Measurements from ENCODE around the gene PRKN.

DNA sequence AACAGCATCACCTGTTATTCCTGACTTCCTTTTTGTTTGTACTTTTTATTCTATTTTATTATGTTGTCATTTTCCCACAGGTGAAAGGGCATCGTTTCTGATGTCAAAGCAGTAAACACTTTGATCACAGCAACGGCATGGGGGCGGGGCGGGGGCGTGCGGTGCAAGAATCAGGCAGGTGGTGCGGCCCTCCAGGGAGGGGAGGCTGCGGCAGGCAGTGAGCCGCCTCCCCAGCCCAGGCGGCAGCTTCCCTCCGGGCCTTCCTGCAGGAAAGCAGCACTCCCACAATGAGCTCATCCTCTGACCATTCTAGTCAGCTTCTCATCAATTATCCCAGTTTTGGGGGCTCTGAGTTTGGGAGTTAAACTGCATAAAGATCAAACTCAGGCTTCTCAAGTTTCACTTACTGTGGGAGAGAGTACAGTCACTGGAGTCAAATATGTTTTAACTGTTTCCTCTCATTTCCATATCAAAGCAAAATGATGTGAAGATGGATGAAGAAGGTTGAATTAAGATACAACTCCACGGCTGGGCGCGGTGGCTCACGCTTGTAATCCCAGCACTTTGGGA, 845.3 kb downstream of the PRKN start:
- TF ChIP-seq EP300 (IDR thresholded peaks at IDR 0.05) (no peak), POLR2A (IDR thresholded peaks at IDR 0.05) (no peak)

All from tibial nerve (tissue), 3 donors.